Breast epithelium (tissue), 4 donors: Measurements from ENCODE around the gene TEAD1. TPM values are rescaled to one million over a fixed set of nuclear protein-coding genes. Genes with fewer than 3 reads are reported as not detected.

Experiments used
- DNase-seq, 2 donors: peaks; one replicate each; pipeline ENCODE4 v3.0.0-alpha.2; 2019; ENCODE audit warnings: low spot score in 2 of 2
- H3K27ac ChIP-seq, 2 donors: fragments of 200-600 bp; sonication (generic) in 1 of 2; one replicate each; pipeline ENCODE4 v1.5.1; 2016 to 2019; ENCODE audit warnings: mild to moderate bottlenecking in 1 of 2
- H3K27me3 ChIP-seq, 2 donors: fragments of 200-600 bp; sonication (generic) in 1 of 2; one replicate each; pipeline versions ENCODE4 v1.5.1 to v1.6.0; 2017 to 2019; ENCODE audit warnings: control low read depth in 1 of 2, mild to moderate bottlenecking in 1 of 2
- H3K36me3 ChIP-seq: fragments of 200-600 bp; one replicate; pipeline ENCODE4 v1.5.1; 2019
- H3K4me1 ChIP-seq, 2 donors: fragments of 200-600 bp; sonication (generic); one replicate each; pipeline ENCODE4 v1.5.1; 2016 to 2019; ENCODE audit warnings: control low read depth in 1 of 2
- H3K4me3 ChIP-seq, 3 donors: fragments of 200-600 bp; sonication (generic); 1 replicate in 2 of 3; 2 replicates in 1 of 3; pipeline ENCODE4 v1.5.1; 2016 to 2019; ENCODE audit warnings: mild to moderate bottlenecking in 3 of 3, moderate library complexity in 2 of 3
- H3K9me3 ChIP-seq, 2 donors: fragments of 200-600 bp; sonication (generic) in 1 of 2; one replicate each; pipeline ENCODE4 v1.5.1; 2016 to 2019; ENCODE audit warnings: control low read depth in 1 of 2
- POLR2A ChIP-seq: fragments of 450-650 bp; IDR thresholded peaks from one replicate; pipeline ENCODE4 v1.6.1; 2016; ENCODE audit warnings: antibody characterized with exemption, mild to moderate bottlenecking, moderate library complexity
- POLR2AphosphoS5 ChIP-seq, 3 donors: sonication (generic); formaldehyde crosslinking; IDR thresholded peaks; one replicate each; pipeline ENCODE4 v1.6.1; 2017; ENCODE audit warnings: antibody characterized with exemption in 3 of 3
- intact Hi-C: fragments of 100-400 bp; cut with DNase I; formaldehyde crosslinking; loops from one replicate; pipeline ENCODE4 v1.15.1; 2023; ENCODE audit warnings: low total_unique reads
- total RNA-seq, 3 donors: library from RNA; depleted of rRNA; stranded (reverse); fragments of >200 nt; gene quantifications; one replicate each; pipeline ENCODE4 v1.1.0, GENCODE V29; 2016
- TF ChIP-seq, protein P1 (sequence below), 3 donors: fragments of 450-650 bp; IDR thresholded peaks; one replicate each; pipeline ENCODE4 v1.5.1; 2016 to 2017; ENCODE audit warnings: antibody characterized with exemption in 3 of 3, mild to moderate bottlenecking in 3 of 3, moderate library complexity in 3 of 3

Gene TEAD1
- total RNA-seq, 3 donors from 2014 or later, result 67.8 to 110 (median 80.1) TPM

DNA sequence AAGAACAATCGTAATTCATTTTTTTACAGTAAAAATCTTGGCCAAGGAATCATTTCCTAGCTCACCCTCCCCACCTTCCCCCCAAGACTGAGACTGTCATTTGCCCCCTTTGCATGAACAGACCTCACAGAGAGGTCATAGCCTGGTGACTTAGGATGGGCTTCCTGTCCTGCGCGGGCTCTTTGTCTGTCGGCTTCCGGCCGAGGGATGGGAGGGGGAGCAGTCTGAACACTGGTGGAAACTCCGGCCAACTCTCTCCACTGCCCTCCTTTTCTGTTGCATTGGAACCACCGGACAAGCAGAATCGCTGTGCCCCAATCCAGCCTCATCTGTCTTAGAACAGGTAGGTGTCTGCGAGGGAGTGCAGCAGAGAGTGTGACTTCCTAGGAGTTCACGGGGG, 41.7 kb downstream of the TEAD1 start:
- Histone ChIP-seq H3K9me3 (no peaks in the 10 kb centered on the region), H3K4me3 (no peak overlapping the region), H3K36me3 (no peaks in the 10 kb centered on the region), H3K27me3 (no peaks in the 10 kb centered on the region), H3K4me1 (no peaks in the 10 kb centered on the region), H3K27ac (no peak overlapping the region)
- DNase-seq, result no peak
- intact Hi-C loops, result no loop called here
- TF ChIP-seq, protein P1, sequence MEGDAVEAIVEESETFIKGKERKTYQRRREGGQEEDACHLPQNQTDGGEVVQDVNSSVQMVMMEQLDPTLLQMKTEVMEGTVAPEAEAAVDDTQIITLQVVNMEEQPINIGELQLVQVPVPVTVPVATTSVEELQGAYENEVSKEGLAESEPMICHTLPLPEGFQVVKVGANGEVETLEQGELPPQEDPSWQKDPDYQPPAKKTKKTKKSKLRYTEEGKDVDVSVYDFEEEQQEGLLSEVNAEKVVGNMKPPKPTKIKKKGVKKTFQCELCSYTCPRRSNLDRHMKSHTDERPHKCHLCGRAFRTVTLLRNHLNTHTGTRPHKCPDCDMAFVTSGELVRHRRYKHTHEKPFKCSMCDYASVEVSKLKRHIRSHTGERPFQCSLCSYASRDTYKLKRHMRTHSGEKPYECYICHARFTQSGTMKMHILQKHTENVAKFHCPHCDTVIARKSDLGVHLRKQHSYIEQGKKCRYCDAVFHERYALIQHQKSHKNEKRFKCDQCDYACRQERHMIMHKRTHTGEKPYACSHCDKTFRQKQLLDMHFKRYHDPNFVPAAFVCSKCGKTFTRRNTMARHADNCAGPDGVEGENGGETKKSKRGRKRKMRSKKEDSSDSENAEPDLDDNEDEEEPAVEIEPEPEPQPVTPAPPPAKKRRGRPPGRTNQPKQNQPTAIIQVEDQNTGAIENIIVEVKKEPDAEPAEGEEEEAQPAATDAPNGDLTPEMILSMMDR (IDR thresholded peaks at IDR 0.05), result no peak
- TF ChIP-seq POLR2A (no peak), POLR2AphosphoS5 (IDR thresholded peaks at IDR 0.05) (no peak)

DNA sequence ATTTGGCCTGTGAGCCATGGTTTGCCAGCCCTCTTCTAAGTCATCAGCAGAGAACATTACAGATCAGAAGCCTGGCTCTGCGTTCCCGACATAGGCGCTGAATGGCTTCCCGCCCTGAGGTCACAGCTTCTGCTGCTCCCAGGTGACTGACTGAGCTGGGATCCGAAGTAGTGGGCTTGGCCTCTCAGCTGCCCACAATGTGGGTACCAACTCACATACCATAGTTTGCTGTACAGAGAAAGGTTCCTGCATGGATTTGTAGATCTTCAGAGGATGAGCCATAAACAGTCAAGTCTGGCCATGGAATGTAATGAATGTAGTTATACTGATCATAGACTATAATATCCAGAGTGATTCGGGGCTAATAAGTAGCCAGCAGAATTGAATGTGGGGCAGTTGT, 42.6 kb downstream of the TEAD1 start:
- H3K4me1 ChIP-seq, result no peaks in the 10 kb centered on the region
- no peak for TF ChIP-seq POLR2A
- H3K36me3 ChIP-seq, result no peaks in the 10 kb centered on the region
- no peaks in the 10 kb centered on the region for H3K27me3 ChIP-seq
- no peak overlapping the region for H3K4me3 ChIP-seq
- no peak overlapping the region for H3K27ac ChIP-seq
- DNase-seq, result no peak
- no peaks in the 10 kb centered on the region for H3K9me3 ChIP-seq
- intact Hi-C loops, result no loop called here

DNA sequence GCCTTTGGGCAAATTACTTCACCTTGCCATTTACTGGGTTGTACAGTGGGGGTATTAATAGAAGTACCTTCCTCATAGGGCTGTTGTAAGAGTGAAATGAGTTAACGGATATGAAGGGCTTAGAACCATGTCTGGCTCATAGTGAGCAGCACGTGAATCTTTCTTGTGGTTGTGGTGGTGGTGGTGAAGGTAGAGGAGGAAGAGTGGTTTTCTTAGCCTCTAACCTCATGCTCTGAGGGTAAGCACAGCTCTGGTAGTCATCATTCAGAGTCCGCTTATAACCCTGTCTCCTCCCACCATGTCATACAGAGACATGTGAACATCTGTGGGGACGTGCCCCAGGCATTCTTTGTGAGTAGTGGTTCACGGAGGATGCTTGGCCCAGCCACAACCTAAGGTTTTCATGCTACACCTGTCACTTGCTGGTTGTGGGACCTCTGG, 43.6 kb downstream of the TEAD1 start:
- no peak overlapping the region for H3K4me3 ChIP-seq
- peak overlapping the region in 1 of 2 donors; percentile 2 for H3K27ac ChIP-seq
- intact Hi-C loops, result no loop called here
- no peaks in the 10 kb centered on the region for H3K27me3 ChIP-seq
- no peak for TF ChIP-seq POLR2A
- TF ChIP-seq, protein P1 (IDR thresholded peaks at IDR 0.05), result no peak
- H3K4me1 ChIP-seq, result no peaks in the 10 kb centered on the region
- DNase-seq, result no peak
- H3K36me3 ChIP-seq, result no peaks in the 10 kb centered on the region
- H3K9me3 ChIP-seq, result no peaks in the 10 kb centered on the region

DNA sequence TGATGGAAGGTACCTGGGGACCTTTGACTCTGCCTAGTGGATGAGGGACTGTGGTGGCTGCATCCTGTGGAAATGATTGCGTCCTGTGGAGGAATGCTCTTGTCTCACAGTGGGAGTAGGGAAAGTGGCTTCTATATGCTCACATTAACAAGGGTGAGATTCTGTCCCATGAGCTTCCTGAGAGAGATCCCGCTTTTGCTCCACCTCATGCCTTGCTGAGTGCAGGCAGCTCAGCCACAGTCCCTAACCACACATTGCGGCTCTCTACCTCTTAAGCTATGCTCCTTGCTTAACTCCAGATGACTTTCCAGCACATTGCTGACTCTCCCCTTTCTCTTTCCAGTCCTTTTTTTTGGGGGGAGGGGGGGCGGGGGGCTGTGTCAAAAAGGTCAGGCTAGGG, 45.0 kb downstream of the TEAD1 start:
- no peaks in the 10 kb centered on the region for H3K27me3 ChIP-seq
- H3K9me3 ChIP-seq, result no peaks in the 10 kb centered on the region
- no peak for DNase-seq
- H3K27ac ChIP-seq, result peak overlapping the region in 1 of 2 donors; percentile 38
- intact Hi-C loops, result no loop called here
- H3K4me1 ChIP-seq, result peaks cover 0 to 4% of the 10 kb centered on the region in 2 donors
- no peak overlapping the region for H3K4me3 ChIP-seq
- no peaks in the 10 kb centered on the region for H3K36me3 ChIP-seq
- TF ChIP-seq POLR2A, result no peak
- TF ChIP-seq POLR2AphosphoS5 (IDR thresholded peaks at IDR 0.05), result no peak
- TF ChIP-seq, protein P1 (IDR thresholded peaks at IDR 0.05), result no peak

DNA sequence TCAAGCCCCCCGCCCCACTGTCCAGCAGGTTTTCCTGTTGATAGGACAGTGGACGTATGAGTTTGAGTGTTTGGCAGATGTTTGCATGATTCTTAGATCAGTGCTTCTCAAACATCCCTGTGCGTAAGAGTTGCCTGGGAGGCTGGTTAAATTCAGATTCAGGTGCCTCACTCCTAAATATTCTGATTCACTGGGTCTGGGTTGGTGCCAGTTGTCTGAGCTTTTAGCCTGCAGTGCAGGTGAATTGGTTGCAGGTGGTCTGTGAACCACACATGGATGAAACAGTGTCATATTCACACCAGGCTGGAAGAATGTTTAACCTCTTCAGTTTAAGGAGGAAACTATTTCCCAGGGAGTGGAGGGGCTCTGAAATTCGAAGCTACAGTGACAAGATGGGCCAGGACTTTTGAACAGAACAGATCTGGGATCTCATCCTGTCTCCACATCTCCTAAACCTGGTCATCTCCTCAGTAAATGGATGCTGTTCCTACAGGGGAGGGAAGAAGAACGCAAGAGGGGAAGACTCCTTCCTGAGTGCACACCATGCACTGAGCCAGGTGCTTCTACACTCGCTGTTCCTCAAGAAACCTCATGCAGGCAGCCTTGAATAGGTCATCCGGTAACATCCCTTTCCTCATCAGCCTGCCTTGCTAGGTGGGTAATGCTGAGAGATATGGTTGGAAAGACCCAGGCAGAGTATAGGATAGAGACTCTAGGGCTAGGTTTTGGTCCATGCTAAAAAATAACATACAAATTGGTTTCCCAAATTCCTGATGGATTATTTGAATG, 47.8 kb downstream of the TEAD1 start:
- intact Hi-C loops, result no loop called here
- TF ChIP-seq POLR2AphosphoS5 (IDR thresholded peaks at IDR 0.05), result no peak
- TF ChIP-seq, protein P1 (IDR thresholded peaks at IDR 0.05), result no peak
- TF ChIP-seq POLR2A, result no peak
- Histone ChIP-seq H3K27ac (peak overlapping the region in 1 of 2 donors; percentile 68), H3K9me3 (no peaks in the 10 kb centered on the region), H3K27me3 (no peaks in the 10 kb centered on the region), H3K4me1 (peaks cover 4 to 13% of the 10 kb centered on the region in 2 donors), H3K4me3 (no peak overlapping the region), H3K36me3 (no peaks in the 10 kb centered on the region)
- DNase-seq, result no peak
